ENCODE data around the gene GRPEL2.

GRCh38 chr5:149340920-149341319, 4.4 kb upstream of the GRPEL2 start:
- no peak for TF ChIP-seq ZNF274 (IDR thresholded peaks at IDR 0.05; ENCODE audit: low read depth, low read length)
- no peak for TF ChIP-seq SUZ12 (IDR thresholded peaks at IDR 0.05; ENCODE audit: extremely low read depth, insufficient read depth, insufficient read length)
- no peak for TF ChIP-seq YY1 (IDR thresholded peaks at IDR 0.05; ENCODE audit: insufficient read depth, insufficient read length)
